ENCODE measurements around the gene ACTR1A. TPM values are rescaled to one million over a fixed set of nuclear protein-coding genes. Genes with fewer than 3 reads are reported as not detected.

ACTR1A gene
- total and polyA plus RNA-seq, 9 of the 15 experiments (the other 6 are each of a cell fraction or from before 2014, with no cell fraction given) = 36.3 to 77.2 (median 49.6) TPM

GRCh38 chr10:102545265-102545871 lies 42.9 kb upstream of the ACTR1A start:
- DNase-seq (ENCODE audit: extremely low read depth in 1 of 4, low spot score in 3 of 4) (no peak), ATAC-seq (no peak), FAIRE-seq (no peak)
- Histone ChIP-seq H3K9ac (ENCODE audit: insufficient read depth in 1 of 2, low read depth in 2 of 2, low read length in 2 of 2) (no peak overlapping the region), H3K9me1 (ENCODE audit: control insufficient read depth, insufficient read depth, low read length) (no peaks in the 10 kb centered on the region), H3K9me3 (replicated peaks; ENCODE audit: control insufficient read depth, insufficient read depth, low read depth, low read length) (no peaks in the 10 kb centered on the region), H4K20me1 (replicated peaks; ENCODE audit: control insufficient read depth, insufficient read depth, low read length) (no peaks in the 10 kb centered on the region), H3K79me2 (ENCODE audit: control insufficient read depth, insufficient read depth, low read length) (no peaks in the 10 kb centered on the region), H3K4me3 (no peak overlapping the region), H3K36me3 (ENCODE audit: control insufficient read depth, insufficient read depth, low read length) (no peaks in the 10 kb centered on the region), H2AFZ (ENCODE audit: low read depth, low read length) (no peak overlapping the region), H3K4me2 (ENCODE audit: insufficient read depth, low read length) (no peak overlapping the region), H3K27ac (ENCODE audit: extremely low read depth, low read depth, low read length) (no peak overlapping the region), H3K27me3 (ENCODE audit: control insufficient read depth in 2 of 2, insufficient read depth in 2 of 2, low read length in 2 of 2) (no peaks in the 10 kb centered on the region), H3K4me1 (replicated peaks in 1 of 2; ENCODE audit: control insufficient read depth in 2 of 2, insufficient read depth in 2 of 2, low read length in 2 of 2) (peaks cover 4 to 5% of the 10 kb centered on the region in 2 experiments; a peak in 3 of 5 replicates)
- BruUV-seq (replicated peaks) = no TSS peak
- ChIA-PET POLR2A (no interaction called here), CTCF (ENCODE audit: low intra/inter-chr PET ratio) (no interaction called here)
- TF ChIP-seq RUNX1 (IDR thresholded peaks at IDR 0.05; ENCODE audit: low read depth) (no peak), ZNF766 (CRISPR knock-in tag; conservative IDR thresholded peaks at IDR 0.05) (no peak), ZNF561 (CRISPR knock-in tag; conservative IDR thresholded peaks at IDR 0.05) (no peak), MXD1 (CRISPR knock-in tag; IDR thresholded peaks at IDR 0.05; ENCODE audit: borderline replicate concordance, poor library complexity, severe bottlenecking) (no peak), E2F3 (CRISPR knock-in tag; IDR thresholded peaks at IDR 0.05) (no peak), POLR3A (IDR thresholded peaks at IDR 0.05; ENCODE audit: borderline replicate concordance, extremely low read depth, insufficient read depth, insufficient read length) (no peak), ZBTB9 (CRISPR knock-in tag; IDR thresholded peaks at IDR 0.05) (no peak), MBD1 (CRISPR knock-in tag; IDR thresholded peaks at IDR 0.05) (no peak), HNRNPH1 (optimal IDR thresholded peaks at IDR 0.05; ENCODE audit: low read depth, low read length) (no peak), MCM5 (IDR thresholded peaks at IDR 0.05; ENCODE audit: low read depth) (no peak), ZNF586 (CRISPR knock-in tag; conservative IDR thresholded peaks at IDR 0.05) (no peak), ZNF253 (CRISPR knock-in tag; conservative IDR thresholded peaks at IDR 0.05) (no peak), ZNF143 (CRISPR knock-in tag; IDR thresholded peaks at IDR 0.05) (no peak), ZNF507 (tag; conservative IDR thresholded peaks at IDR 0.05) (no peak), HMGXB4 (CRISPR knock-in tag; IDR thresholded peaks at IDR 0.05) (no peak), ZNF449 (CRISPR knock-in tag; IDR thresholded peaks at IDR 0.05) (no peak)
- in situ Hi-C loops (cut with MboI) (no loop called here), intact Hi-C loops (cut with micrococcal nuclease) (no loop called here)
- WGBS (ENCODE audit: insufficient coverage, low coverage, missing lambda C conversion rate) = 78% methylated on average over 4 of the region's 7 CpGs
